ENCODE data around the gene RASA2.

GRCh38 chr3:141618938-141619337, 132.1 kb downstream of the RASA2 start:
- TF ChIP-seq EZH2 (IDR thresholded peaks at IDR 0.05; ENCODE audit: borderline replicate concordance, control insufficient read depth, low read depth, low read length) (no peak), NR2C2 (IDR thresholded peaks at IDR 0.05; ENCODE audit: borderline replicate concordance, control insufficient read depth, insufficient read length, low read depth) (no peak), PML (IDR thresholded peaks at IDR 0.05; ENCODE audit: low read length) (no peak), YBX1 (IDR thresholded peaks at IDR 0.05) (no peak), CTCF (IDR thresholded peaks at IDR 0.05 in 2 of 3, conservative IDR thresholded peaks at IDR 0.05 in 1 of 3; ENCODE audit: control insufficient read depth in 2 of 3, extremely low read depth in 1 of 3, insufficient read depth in 1 of 3, low read depth in 3 of 3, low read length in 3 of 3) (no peak), JUND (IDR thresholded peaks at IDR 0.05; ENCODE audit: low read depth, low read length) (no peak), FOXK2 (IDR thresholded peaks at IDR 0.05) (no peak)

Measured in GM12878 (cell line).